PC-9 (cell line): ENCODE results near the gene POLA1.

Experiments used
- CTCF ChIP-seq: fragments of 200-600 bp; sonication (generic); conservative IDR thresholded peaks from 2 replicates; pipeline ENCODE4 v1.6.1; 2017; ENCODE audit warnings: mixed run types, antibody characterized with exemption, mild to moderate bottlenecking, moderate library complexity
- EZH2 ChIP-seq: fragments of 200-600 bp; sonication (generic); IDR thresholded peaks from 2 replicates; pipeline ENCODE4 v1.8.0; 2017; ENCODE audit warnings: antibody characterized with exemption, low read depth

GRCh38 chrX:24659106-24659505, 34.6 kb upstream of the POLA1 start:
- TF ChIP-seq CTCF: no peak
- TF ChIP-seq EZH2: no peak
